WTC11 (cell line): ENCODE results near the gene NPFFR2.

Source experiments
- ATF1 ChIP-seq: sonication (generic); formaldehyde crosslinking; IDR thresholded peaks from 2 replicates; pipeline ENCODE4 v1.8.1; 2023; ENCODE audit warnings: mild to moderate bottlenecking, moderate library complexity, missing genetic modification reagents
- CTCF ChIP-seq: fragments of 200-600 bp; IDR thresholded peaks from 2 replicates; pipeline ENCODE4 v1.8.0; 2022; ENCODE audit warnings: antibody characterized with exemption
- JAZF1 ChIP-seq: fragments of 250-450 bp; sonication (Bioruptor Pico); IDR thresholded peaks from 2 replicates; pipeline ENCODE4 v1.9.0; 2021; ENCODE audit warnings: moderate library complexity, mild to moderate bottlenecking, inconsistent platforms
- NFYB ChIP-seq: sonication (generic); formaldehyde crosslinking; conservative IDR thresholded peaks from 2 replicates; pipeline ENCODE4 v1.8.0; 2022; ENCODE audit warnings: low read depth, missing genetic modification reagents
- NR2C2 ChIP-seq: sonication (generic); formaldehyde crosslinking; IDR thresholded peaks from 2 replicates; pipeline ENCODE4 v1.8.0; 2022; ENCODE audit warnings: mild to moderate bottlenecking, missing genetic modification reagents
- SP1 ChIP-seq: sonication (generic); formaldehyde crosslinking; conservative IDR thresholded peaks from 2 replicates; pipeline ENCODE4 v1.8.1; 2022; ENCODE audit warnings: missing genetic modification reagents
- USF2 ChIP-seq: sonication (generic); formaldehyde crosslinking; IDR thresholded peaks from 2 replicates; pipeline ENCODE4 v1.8.1; 2023; ENCODE audit warnings: mild to moderate bottlenecking, missing genetic modification reagents, moderate library complexity
- ZNF416 ChIP-seq: fragments of 250-450 bp; sonication (Bioruptor Pico); IDR thresholded peaks from 2 replicates; pipeline ENCODE4 v1.9.0; 2021; ENCODE audit warnings: mild to moderate bottlenecking, inconsistent platforms
- ZNF671 ChIP-seq: fragments of 250-450 bp; sonication (Bioruptor Pico); IDR thresholded peaks from 2 replicates; pipeline ENCODE4 v1.8.0; 2021; ENCODE audit warnings: mild to moderate bottlenecking
- TF ChIP-seq, protein P1 (sequence below): sonication (generic); formaldehyde crosslinking; conservative IDR thresholded peaks from 2 replicates; pipeline ENCODE4 v1.8.1; 2022; ENCODE audit warnings: mild to moderate bottlenecking, missing genetic modification reagents

- TF ChIP-seq CTCF (no peak), ATF1 (CRISPR knock-in tag) (no peak), NR2C2 (CRISPR knock-in tag) (no peak), SP1 (CRISPR knock-in tag) (no peak), USF2 (CRISPR knock-in tag) (no peak), ZNF416 (CRISPR knock-in tag) (no peak), JAZF1 (CRISPR knock-in tag) (no peak), ZNF671 (CRISPR knock-in tag) (no peak), NFYB (no peak)
- TF ChIP-seq, protein P1, sequence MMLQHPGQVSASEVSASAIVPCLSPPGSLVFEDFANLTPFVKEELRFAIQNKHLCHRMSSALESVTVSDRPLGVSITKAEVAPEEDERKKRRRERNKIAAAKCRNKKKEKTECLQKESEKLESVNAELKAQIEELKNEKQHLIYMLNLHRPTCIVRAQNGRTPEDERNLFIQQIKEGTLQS (CRISPR knock-in tag): no peak
These were observed 77.6 kb downstream of the NPFFR2 start for GRCh38 chr4:72109364-72109763.
